Esophagus squamous epithelium (tissue), 4 donors: Measurements from ENCODE around the gene KISS1.

Experiments
- CTCF ChIP-seq, 6 experiments: fragments of 450-650 bp in 4 of 6; fragments of 200-600 bp in 2 of 6; sonication (generic) in 2 of 6; IDR thresholded peaks; one replicate each; pipeline ENCODE4 v1.5.1; 2016 to 2019; ENCODE audit warnings: antibody characterized with exemption in 6 of 6, mild to moderate bottlenecking in 4 of 6, moderate library complexity in 4 of 6
- POLR2A ChIP-seq, 4 donors: fragments of 450-650 bp; IDR thresholded peaks; one replicate each; pipeline ENCODE4 v1.6.1; 2017; ENCODE audit warnings: antibody characterized with exemption in 4 of 4, mild to moderate bottlenecking in 4 of 4, moderate library complexity in 3 of 4

- TF ChIP-seq CTCF (IDR thresholded peaks at IDR 0.05): no peak
- TF ChIP-seq POLR2A (IDR thresholded peaks at IDR 0.05): no peak
Measured at GRCh38 chr1:204181116-204181515, 15.2 kb downstream of the KISS1 start.
